ENCODE results near the gene GMDS. TPM values are rescaled to one million over a fixed set of nuclear protein-coding genes. Genes with fewer than 3 reads are reported as not detected.

The GMDS gene
- total RNA-seq, 4 donors from 2014 or later, result 8.7 to 23.1 (median 18.4) TPM

DNA sequence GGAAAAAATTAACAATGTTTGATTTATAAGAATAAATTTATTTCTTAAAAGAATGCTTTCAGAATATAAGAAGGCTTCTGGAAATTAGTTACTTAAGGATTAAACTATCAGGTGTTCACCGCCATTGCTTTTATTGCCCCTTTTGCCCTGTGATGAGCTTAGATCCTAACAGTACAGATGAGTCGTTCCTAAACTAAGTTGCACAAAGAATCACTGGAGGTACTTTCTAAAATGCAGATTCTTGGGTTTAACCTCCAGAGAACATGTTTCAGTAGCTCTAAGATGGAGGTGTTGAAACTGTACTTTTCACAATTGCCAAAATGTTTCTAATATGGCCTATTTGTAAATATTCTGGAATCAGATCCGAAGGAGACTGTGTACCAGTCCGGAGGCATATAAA, 211.9 kb downstream of the GMDS start:
- no peak for DNase-seq (ENCODE audit: low spot score in 2 of 2)
- intact Hi-C loops (cut with DNase I; ENCODE audit: low total_unique reads), result no loop called here
- WGBS, 2 donors, result 92 to 96% methylated on average over 4 of the region's 4 CpGs
- H3K4me3 ChIP-seq (ENCODE audit: low read depth, poor library complexity, severe bottlenecking), result no peak overlapping the region
- TF ChIP-seq CTCF (IDR thresholded peaks at IDR 0.05) (no peak), POLR2A (IDR thresholded peaks at IDR 0.05) (no peak)

DNA sequence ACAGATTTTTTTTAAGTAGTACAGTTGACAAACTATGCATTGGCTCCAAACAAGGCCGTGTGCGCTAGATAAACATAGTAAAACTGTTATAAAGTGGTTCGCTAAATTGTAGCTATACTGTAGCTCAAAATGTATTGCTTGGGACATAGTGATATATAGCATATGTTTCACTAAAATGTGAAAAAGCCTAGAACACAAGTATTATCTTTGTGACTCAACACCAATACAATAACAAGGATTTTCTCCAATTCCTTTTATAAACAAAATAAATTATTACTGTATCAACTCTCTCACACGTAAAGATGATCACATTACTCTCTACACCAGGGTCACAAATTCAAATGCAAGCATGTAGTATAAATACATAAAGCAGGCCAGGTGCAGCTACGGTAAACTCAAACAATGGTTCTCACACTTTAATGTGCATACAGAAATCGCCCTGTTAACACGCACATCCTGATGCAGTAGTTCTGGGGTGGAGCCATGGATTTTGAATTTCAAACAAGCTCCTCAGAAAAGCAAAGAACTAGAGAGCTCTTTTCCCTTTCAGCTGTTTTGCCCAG, 214.6 kb downstream of the GMDS start:
- H3K4me3 ChIP-seq (ENCODE audit: low read depth, poor library complexity, severe bottlenecking), result no peak overlapping the region
- DNase-seq (ENCODE audit: low spot score in 2 of 2), result no peak
- intact Hi-C loops (cut with DNase I; ENCODE audit: low total_unique reads), result no loop called here
- WGBS, 2 donors, result 91 to 95% methylated on average over 7 of the region's 7 CpGs
- no peak for TF ChIP-seq CTCF (IDR thresholded peaks at IDR 0.05)
- no peak for TF ChIP-seq POLR2A (IDR thresholded peaks at IDR 0.05)

DNA sequence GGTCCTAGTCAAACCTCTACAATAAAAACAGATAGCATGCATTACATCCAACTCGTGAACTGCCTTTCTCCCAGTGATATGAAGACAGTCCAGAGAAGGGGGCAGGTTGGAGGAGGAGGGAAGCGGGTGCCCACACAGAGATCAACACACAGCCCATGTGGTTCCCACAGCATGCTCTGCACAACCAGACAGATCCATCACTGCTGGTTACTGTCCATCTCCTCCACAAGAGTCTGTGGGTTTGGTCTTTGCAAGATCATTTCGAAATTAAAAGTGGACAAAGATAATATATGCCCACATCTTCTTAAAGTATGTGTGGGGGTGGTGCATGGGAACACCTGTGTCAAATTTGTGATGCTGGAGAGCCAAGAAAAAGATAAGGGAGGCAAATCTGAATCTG, 215.5 kb downstream of the GMDS start:
- no peak for TF ChIP-seq CTCF (IDR thresholded peaks at IDR 0.05)
- no peak for TF ChIP-seq POLR2A (IDR thresholded peaks at IDR 0.05)
- intact Hi-C loops (cut with DNase I; ENCODE audit: low total_unique reads), result no loop called here
- H3K4me3 ChIP-seq (ENCODE audit: low read depth, poor library complexity, severe bottlenecking), result no peak overlapping the region
- WGBS, 2 donors, result 93 to 95% methylated on average over 3 of the region's 3 CpGs
- DNase-seq (ENCODE audit: low spot score in 2 of 2), result no peak

- TF ChIP-seq POLR2A (IDR thresholded peaks at IDR 0.05) (no peak), CTCF (IDR thresholded peaks at IDR 0.05) (no peak)
- WGBS, 2 donors, result 64 to 77% methylated on average over 1 of the region's 1 CpG
- no peak overlapping the region for H3K4me3 ChIP-seq (ENCODE audit: low read depth, poor library complexity, severe bottlenecking)
- no peak for DNase-seq (ENCODE audit: low spot score in 2 of 2)
- intact Hi-C loops (cut with DNase I; ENCODE audit: low total_unique reads), result no loop called here
Observed at GRCh38 chr6:2029130-2029794, 216.1 kb downstream of the GMDS start.

GRCh38 chr6:2028457-2029038, 216.9 kb downstream of the GMDS start:
- TF ChIP-seq POLR2A (IDR thresholded peaks at IDR 0.05) (no peak), CTCF (IDR thresholded peaks at IDR 0.05) (no peak)
- no peak for DNase-seq (ENCODE audit: low spot score in 2 of 2)
- no peak overlapping the region for H3K4me3 ChIP-seq (ENCODE audit: low read depth, poor library complexity, severe bottlenecking)
- WGBS, 2 donors, result 34 to 37% methylated on average over 6 of the region's 6 CpGs
- intact Hi-C loops (cut with DNase I; ENCODE audit: low total_unique reads), result no loop called here
